MG63 (cell line): Measurements from ENCODE around the gene BHLHE40. TPM values are rescaled to one million over a fixed set of nuclear protein-coding genes. Genes with fewer than 3 reads are reported as not detected.

ENCODE experiments used
- DNase-seq: peaks from one replicate; pipeline ENCODE4 v3.0.0-alpha.2; 2020
- H3K27me3 ChIP-seq: fragments of 250-450 bp; sonication (Bioruptor Pico); 2 replicates; pipeline ENCODE4 v1.5.1; 2020; ENCODE audit warnings: mild to moderate bottlenecking, moderate library complexity
- H3K36me3 ChIP-seq: fragments of 250-450 bp; sonication (Bioruptor Pico); 2 replicates; pipeline ENCODE4 v1.5.1; 2020; ENCODE audit warnings: mild to moderate bottlenecking, moderate library complexity
- H3K4me3 ChIP-seq: fragments of 250-450 bp; sonication (Bioruptor Pico); 2 replicates; pipeline ENCODE4 v1.5.1; 2020; ENCODE audit warnings: mild to moderate bottlenecking, moderate library complexity
- H3K9me3 ChIP-seq: fragments of 250-450 bp; sonication (Bioruptor Pico); 2 replicates; pipeline ENCODE4 v1.5.1; 2020; ENCODE audit warnings: mild to moderate bottlenecking, moderate library complexity
- total RNA-seq: library from RNA; depleted of rRNA; stranded (reverse); fragments of >200 nt; shearing (Covaris generic); gene quantifications from 2 replicates; pipeline ENCODE4 v1.2.3, GENCODE V29; 2014; ENCODE audit warnings: low replicate concordance

The BHLHE40 gene
- total RNA-seq, 1 experiment from 2014 or later = 2.6 TPM

DNA sequence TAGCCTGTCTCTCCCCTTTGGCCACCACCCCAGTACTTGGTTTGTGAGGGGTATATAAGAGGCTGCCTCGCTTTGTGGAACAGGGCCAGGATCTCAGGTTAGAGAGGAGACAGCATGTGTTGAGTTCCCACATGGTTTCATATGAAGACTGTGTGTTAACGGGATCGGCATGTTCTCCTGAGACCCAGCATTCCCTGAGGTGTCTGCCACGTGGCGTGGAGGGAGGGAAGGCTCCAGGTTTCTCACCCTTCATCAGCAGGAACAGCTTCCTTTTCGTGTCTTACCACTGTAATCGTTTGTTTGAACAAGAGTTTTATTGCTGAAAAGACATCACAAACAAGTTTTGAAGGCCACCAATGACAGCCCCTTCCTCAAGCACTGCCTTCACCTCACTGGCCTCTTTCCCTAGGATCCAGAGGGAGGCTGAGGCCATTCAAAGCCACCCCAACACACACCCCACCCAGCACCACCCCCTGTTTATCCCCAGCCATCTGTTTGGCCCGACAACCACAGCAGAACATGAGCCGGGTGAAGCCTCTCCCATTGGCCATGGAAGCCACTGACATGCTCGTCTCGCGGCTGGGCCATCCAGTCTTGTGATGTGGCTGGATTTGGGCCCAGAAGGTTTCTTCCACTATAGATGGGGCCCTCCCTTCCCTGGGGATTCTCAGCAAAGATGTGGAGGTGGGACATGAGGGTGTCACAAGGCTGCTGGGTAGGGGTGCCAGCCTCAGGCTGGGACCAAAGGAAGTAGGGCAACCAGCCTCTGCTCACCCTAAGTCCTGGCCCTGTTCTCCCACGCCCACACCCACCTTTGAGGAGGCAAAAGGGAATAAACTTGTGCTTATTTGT is 10.0 kb downstream of the BHLHE40 start:
- Histone ChIP-seq H3K27me3 (no peaks in the 10 kb centered on the region), H3K36me3 (no peaks in the 10 kb centered on the region; the same call in 1 of the 2 replicates)
- DNase-seq = peak; percentile 26

GRCh38 chr3:4990069-4990468 is 10.8 kb downstream of the BHLHE40 start:
- Histone ChIP-seq H3K4me3 (no peak overlapping the region), H3K9me3 (no peaks in the 10 kb centered on the region), H3K36me3 (no peaks in the 10 kb centered on the region), H3K27me3 (no peaks in the 10 kb centered on the region)
- no peak for DNase-seq

More for the DNA sequence above, 10.0 kb downstream of the BHLHE40 start:
- Histone ChIP-seq H3K9me3 (no peaks in the 10 kb centered on the region), H3K4me3 (no peak overlapping the region)

DNA sequence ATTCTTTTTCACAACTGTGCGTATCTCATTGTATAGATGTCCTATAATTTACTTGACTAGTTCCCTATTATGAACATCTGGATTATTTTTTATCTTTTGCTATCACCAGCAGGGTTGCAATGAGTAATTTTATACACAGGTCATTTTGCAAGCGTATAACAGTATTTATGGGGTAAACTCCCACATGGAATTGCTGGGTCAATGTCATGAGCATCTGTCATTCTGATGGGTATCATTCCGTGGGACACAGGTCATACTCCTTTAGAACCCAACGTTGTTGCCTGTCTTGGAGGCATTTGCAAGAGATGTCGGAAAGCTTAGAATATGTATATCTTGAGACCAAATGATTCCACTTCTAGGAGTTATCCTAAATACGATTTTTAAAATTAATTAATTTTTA is 12.9 kb downstream of the BHLHE40 start:
- no peaks in the 10 kb centered on the region for H3K36me3 ChIP-seq
- no peaks in the 10 kb centered on the region for H3K27me3 ChIP-seq
- no peak overlapping the region for H3K4me3 ChIP-seq
- DNase-seq = no peak
- no peaks in the 10 kb centered on the region for H3K9me3 ChIP-seq

GRCh38 chr3:4993276-4994143 is 14.3 kb downstream of the BHLHE40 start:
- H3K4me3 ChIP-seq = no peak overlapping the region
- no peaks in the 10 kb centered on the region for H3K9me3 ChIP-seq
- no peaks in the 10 kb centered on the region for H3K27me3 ChIP-seq
- H3K36me3 ChIP-seq = no peaks in the 10 kb centered on the region
- DNase-seq = no peak

DNA sequence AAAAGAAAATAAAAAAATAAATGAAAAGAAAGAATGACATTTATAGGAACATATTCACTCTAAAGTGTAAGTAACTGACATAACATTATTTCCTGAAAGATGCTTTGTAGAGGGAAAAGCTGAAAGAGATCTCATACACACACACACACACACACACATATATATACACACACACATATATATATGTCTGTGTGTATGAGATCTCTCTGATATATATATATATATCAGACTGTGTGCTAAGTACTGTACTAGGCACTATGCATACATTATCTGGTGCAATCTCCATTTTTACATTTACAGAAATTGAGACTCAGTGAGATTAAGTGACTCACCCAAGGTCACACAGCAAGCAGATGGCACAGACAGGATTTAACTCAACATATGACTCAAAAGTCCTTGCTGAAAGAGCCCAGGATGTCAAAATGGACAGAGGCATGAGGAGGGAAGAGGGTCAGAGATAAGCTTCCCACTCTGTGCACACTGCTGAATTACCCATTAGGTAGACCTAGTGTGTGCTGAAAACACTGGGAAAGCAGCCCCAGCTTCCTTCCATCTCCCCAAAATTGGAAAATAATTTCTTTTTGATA is 15.0 kb downstream of the BHLHE40 start:
- H3K4me3 ChIP-seq = no peak overlapping the region
- peak; percentile 25 for DNase-seq
- no peaks in the 10 kb centered on the region for H3K36me3 ChIP-seq
- no peaks in the 10 kb centered on the region for H3K9me3 ChIP-seq
- no peaks in the 10 kb centered on the region for H3K27me3 ChIP-seq

DNA sequence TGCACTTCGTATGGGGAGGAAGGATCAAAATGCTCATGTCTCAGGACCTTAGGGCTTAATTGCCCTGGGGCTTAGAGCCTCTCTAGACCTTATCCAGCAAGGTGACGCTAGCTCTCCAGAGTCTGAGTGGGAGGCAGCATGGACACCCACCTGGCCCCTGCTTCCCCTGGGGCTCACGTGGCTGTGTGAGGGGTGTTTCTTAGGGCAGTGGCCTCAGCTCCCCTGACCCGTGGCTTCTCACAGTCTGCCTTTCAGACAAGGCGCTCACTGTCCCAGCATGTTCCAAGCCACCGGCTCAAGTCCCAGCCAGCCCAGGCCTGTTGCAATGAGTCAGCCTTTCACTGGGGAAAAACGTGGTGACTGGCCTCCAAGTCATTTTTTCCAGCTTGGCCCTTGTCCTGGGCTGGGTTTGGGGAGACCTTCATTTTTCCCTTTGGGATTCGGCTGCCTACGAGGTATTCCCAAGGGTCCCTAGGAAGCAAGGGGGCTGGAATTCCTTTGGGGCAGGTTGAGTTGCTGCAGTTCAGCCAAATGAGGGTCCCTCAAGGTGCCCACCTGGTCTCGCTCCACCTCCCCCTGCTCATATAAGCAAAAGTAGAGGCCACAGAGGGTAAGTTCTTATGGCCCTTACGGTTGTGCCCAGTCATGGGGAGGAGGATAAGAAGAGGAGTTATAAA is 15.7 kb downstream of the BHLHE40 start:
- Histone ChIP-seq H3K36me3 (no peaks in the 10 kb centered on the region), H3K27me3 (no peaks in the 10 kb centered on the region), H3K4me3 (no peak overlapping the region), H3K9me3 (no peaks in the 10 kb centered on the region)
- DNase-seq = peak; percentile 86

- peak; percentile 50 for DNase-seq
- Histone ChIP-seq H3K4me3 (no peak overlapping the region), H3K36me3 (no peaks in the 10 kb centered on the region), H3K9me3 (no peaks in the 10 kb centered on the region), H3K27me3 (no peaks in the 10 kb centered on the region)
Measured at GRCh38 chr3:4995500-4996053, 16.3 kb downstream of the BHLHE40 start.

GRCh38 chr3:4996223-4996765 is 17.1 kb downstream of the BHLHE40 start:
- DNase-seq = no peak
- no peaks in the 10 kb centered on the region for H3K27me3 ChIP-seq
- H3K36me3 ChIP-seq = no peaks in the 10 kb centered on the region
- H3K9me3 ChIP-seq = no peaks in the 10 kb centered on the region
- no peak overlapping the region for H3K4me3 ChIP-seq

DNA sequence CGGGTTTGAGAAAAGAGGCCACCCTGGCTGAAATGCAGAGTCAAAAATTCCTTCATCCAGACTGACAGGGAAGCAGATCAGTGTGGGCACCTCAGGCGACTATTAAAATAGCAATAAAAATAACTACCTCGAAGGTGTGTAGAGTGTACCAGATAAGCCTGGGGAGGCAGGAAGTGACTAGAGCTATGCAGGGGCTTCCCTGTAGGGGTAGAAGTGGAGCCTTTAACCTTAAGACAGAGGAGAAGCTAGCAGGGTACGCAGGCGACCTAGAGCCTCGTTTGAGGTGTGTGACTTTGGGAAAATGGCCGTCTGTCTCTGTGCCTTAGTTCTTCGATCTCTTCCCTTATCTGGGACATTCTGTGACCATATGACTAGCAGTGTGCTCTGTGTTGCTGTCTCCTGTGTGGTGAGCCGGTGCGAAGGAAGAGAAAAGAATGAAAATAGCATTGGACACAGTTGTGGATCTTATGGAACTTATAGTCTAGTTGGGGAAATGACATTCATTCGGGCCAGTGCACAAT is 17.6 kb downstream of the BHLHE40 start:
- Histone ChIP-seq H3K27me3 (no peaks in the 10 kb centered on the region), H3K4me3 (no peak overlapping the region), H3K36me3 (no peaks in the 10 kb centered on the region), H3K9me3 (no peaks in the 10 kb centered on the region)
- no peak for DNase-seq

- no peaks in the 10 kb centered on the region for H3K27me3 ChIP-seq
- no peak for DNase-seq
- no peaks in the 10 kb centered on the region for H3K9me3 ChIP-seq
- H3K36me3 ChIP-seq = no peaks in the 10 kb centered on the region
- no peak overlapping the region for H3K4me3 ChIP-seq
Measured at GRCh38 chr3:4997946-4998345, 18.7 kb downstream of the BHLHE40 start.

GRCh38 chr3:4999531-5000184 is 20.4 kb downstream of the BHLHE40 start:
- Histone ChIP-seq H3K4me3 (no peak overlapping the region), H3K27me3 (no peaks in the 10 kb centered on the region), H3K9me3 (no peaks in the 10 kb centered on the region), H3K36me3 (no peaks in the 10 kb centered on the region)
- no peak for DNase-seq

GRCh38 chr3:5001135-5001534 is 21.9 kb downstream of the BHLHE40 start:
- H3K9me3 ChIP-seq = no peaks in the 10 kb centered on the region
- H3K4me3 ChIP-seq = no peak overlapping the region
- no peak for DNase-seq
- no peaks in the 10 kb centered on the region for H3K36me3 ChIP-seq
- H3K27me3 ChIP-seq = no peaks in the 10 kb centered on the region

GRCh38 chr3:5001805-5002173 is 22.6 kb downstream of the BHLHE40 start:
- no peak for DNase-seq
- no peaks in the 10 kb centered on the region for H3K36me3 ChIP-seq
- H3K27me3 ChIP-seq = no peaks in the 10 kb centered on the region
- no peak overlapping the region for H3K4me3 ChIP-seq
- no peaks in the 10 kb centered on the region for H3K9me3 ChIP-seq

GRCh38 chr3:5002174-5002870 is 23.1 kb downstream of the BHLHE40 start:
- DNase-seq = no peak
- H3K9me3 ChIP-seq = no peaks in the 10 kb centered on the region
- H3K4me3 ChIP-seq = no peak overlapping the region
- no peaks in the 10 kb centered on the region for H3K36me3 ChIP-seq
- H3K27me3 ChIP-seq = no peaks in the 10 kb centered on the region

- DNase-seq = no peak
- H3K9me3 ChIP-seq = no peaks in the 10 kb centered on the region
- no peaks in the 10 kb centered on the region for H3K36me3 ChIP-seq
- no peak overlapping the region for H3K4me3 ChIP-seq
- no peaks in the 10 kb centered on the region for H3K27me3 ChIP-seq
Measured at GRCh38 chr3:5002871-5003247, 23.6 kb downstream of the BHLHE40 start.
